Loucy (cell line): ENCODE measurements around the gene GAS2L1.

ENCODE experiments used
- EZH2phosphoT487 ChIP-seq: fragments of 200-600 bp; IDR thresholded peaks from 2 replicates; pipeline ENCODE4 v1.6.1; 2018; ENCODE audit warnings: antibody characterized with exemption, mild to moderate bottlenecking, moderate library complexity, borderline replicate concordance
- TF ChIP-seq, protein P1 (sequence below): fragments of 200-600 bp; sonication (generic); conservative IDR thresholded peaks from 2 replicates; pipeline ENCODE4 v1.5.1; 2014; ENCODE audit warnings: mild to moderate bottlenecking, antibody characterized with exemption, low read length

DNA sequence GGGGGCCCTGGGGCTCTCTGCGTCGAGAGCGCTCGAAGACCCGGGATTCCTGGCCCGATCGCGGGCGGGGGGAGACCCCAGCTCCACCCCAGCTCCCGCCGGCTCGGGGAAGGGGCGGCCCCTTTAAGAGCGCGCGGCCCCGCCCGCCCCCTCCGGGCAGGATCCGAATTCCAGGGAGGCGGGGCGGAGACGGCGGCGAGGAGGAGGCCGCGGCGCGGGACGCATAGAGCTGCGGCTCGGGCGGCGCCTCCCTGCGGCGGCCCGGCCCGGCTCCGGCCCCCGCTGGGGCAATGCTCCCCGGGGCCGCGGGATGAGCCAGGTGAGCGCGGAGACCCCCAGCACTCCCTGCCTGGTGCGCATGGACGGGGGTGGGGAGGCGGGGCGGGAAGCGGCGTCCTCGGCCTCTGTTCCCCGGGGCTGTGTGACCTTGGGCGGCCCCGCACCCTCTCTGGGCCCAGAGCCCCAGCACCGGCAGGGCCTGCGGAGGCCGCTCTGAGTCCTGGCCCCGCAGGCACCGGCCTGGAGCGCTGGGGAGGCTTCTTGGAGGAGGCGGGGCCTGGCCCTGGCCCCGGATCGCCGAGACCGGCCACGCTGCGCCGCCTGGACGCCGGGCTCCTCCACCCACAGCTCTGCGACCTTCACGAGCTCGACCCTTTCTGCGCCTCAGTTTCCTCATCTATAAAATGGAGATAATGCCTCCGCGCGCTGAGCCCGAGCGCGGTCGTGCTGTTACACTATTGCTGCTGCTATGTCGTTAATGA is 565 bp downstream of the GAS2L1 start:
- TF ChIP-seq, protein P1, sequence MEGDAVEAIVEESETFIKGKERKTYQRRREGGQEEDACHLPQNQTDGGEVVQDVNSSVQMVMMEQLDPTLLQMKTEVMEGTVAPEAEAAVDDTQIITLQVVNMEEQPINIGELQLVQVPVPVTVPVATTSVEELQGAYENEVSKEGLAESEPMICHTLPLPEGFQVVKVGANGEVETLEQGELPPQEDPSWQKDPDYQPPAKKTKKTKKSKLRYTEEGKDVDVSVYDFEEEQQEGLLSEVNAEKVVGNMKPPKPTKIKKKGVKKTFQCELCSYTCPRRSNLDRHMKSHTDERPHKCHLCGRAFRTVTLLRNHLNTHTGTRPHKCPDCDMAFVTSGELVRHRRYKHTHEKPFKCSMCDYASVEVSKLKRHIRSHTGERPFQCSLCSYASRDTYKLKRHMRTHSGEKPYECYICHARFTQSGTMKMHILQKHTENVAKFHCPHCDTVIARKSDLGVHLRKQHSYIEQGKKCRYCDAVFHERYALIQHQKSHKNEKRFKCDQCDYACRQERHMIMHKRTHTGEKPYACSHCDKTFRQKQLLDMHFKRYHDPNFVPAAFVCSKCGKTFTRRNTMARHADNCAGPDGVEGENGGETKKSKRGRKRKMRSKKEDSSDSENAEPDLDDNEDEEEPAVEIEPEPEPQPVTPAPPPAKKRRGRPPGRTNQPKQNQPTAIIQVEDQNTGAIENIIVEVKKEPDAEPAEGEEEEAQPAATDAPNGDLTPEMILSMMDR: no peak
- TF ChIP-seq EZH2phosphoT487: no peak
